Body of pancreas (tissue), 4 donors: ENCODE data around the gene SSNA1. TPM values are rescaled to one million over a fixed set of nuclear protein-coding genes. Genes with fewer than 3 reads are reported as not detected.

Source experiments
- ATAC-seq: fragments of 150-250 bp; one replicate; pipeline ENCODE4 v1.9.1; 2016
- DNase-seq, 4 donors: peaks; one replicate each; pipeline ENCODE4 v3.0.0-alpha.2; 2019
- H3K27ac ChIP-seq, 4 donors: fragments of 200-600 bp; sonication (generic); 1 replicate in 3 of 4; 2 replicates in 1 of 4; pipeline versions ENCODE4 v1.5.1 to v1.6.1; 2016 to 2019; ENCODE audit warnings: mild to moderate bottlenecking in 1 of 4, mixed read lengths in 1 of 4, moderate library complexity in 1 of 4
- H3K27me3 ChIP-seq, 2 donors: fragments of 200-600 bp; sonication (generic); one replicate each; pipeline ENCODE4 v1.6.0; 2016; ENCODE audit warnings: mild to moderate bottlenecking in 1 of 2
- H3K36me3 ChIP-seq, 2 donors: fragments of 200-600 bp; sonication (generic); replicated peaks in 1 of 2; 2 replicates each; pipeline ENCODE4 v1.5.1; 2016; ENCODE audit warnings: low read depth in 2 of 2; ENCODE audit not compliant: insufficient read depth in 1 of 2
- H3K4me1 ChIP-seq: fragments of 200-600 bp; sonication (generic); one replicate; pipeline ENCODE4 v1.6.0; 2016
- H3K4me3 ChIP-seq, 2 donors: fragments of 200-600 bp; sonication (generic); 1 replicate in 1 of 2; 2 replicates in 1 of 2; pipeline ENCODE4 v1.5.1; 2016 to 2019
- H3K9me3 ChIP-seq, 3 donors: fragments of 200-600 bp; sonication (generic); 1 replicate in 2 of 3; 2 replicates in 1 of 3; pipeline ENCODE4 v1.5.1; 2016
- CTCF ChIP-seq, 7 experiments: fragments of 450-650 bp in 4 of 7; fragments of 200-600 bp in 3 of 7; sonication (generic) in 3 of 7; IDR thresholded peaks; one replicate each; pipeline ENCODE4 v1.5.1; 2016 to 2019; ENCODE audit warnings: antibody characterized with exemption in 7 of 7
- POLR2A ChIP-seq, 3 donors: fragments of 450-650 bp; IDR thresholded peaks; one replicate each; pipeline ENCODE4 v1.6.1; 2016; ENCODE audit warnings: antibody characterized with exemption in 3 of 3, mild to moderate bottlenecking in 2 of 3
- WGBS, 2 donors: methylation state at CpG; one replicate each; pipeline ENCODE4 v1.1.5; 2017; 5-methylcytosine and 5-hydroxymethylcytosine counted together
- intact Hi-C: fragments of 100-400 bp; cut with DNase I; formaldehyde crosslinking; loops from one replicate; pipeline ENCODE4 v1.15.1; 2023
- total RNA-seq, 2 donors: library from RNA; depleted of rRNA; stranded (reverse); fragments of >200 nt; gene quantifications; one replicate each; pipeline ENCODE4 v1.1.0, GENCODE V29; 2016

SSNA1 gene
- total RNA-seq, 2 donors from 2014 or later, result 62.3 to 79.1 TPM

GRCh38 chr9:137193771-137194170 is 5.3 kb downstream of the SSNA1 start:
- H3K4me3 ChIP-seq, result no peak overlapping the region
- peaks cover 0 to 2% of the 10 kb centered on the region in 2 donors for H3K36me3 ChIP-seq
- no peaks in the 10 kb centered on the region for H3K27me3 ChIP-seq
- peak overlapping the region; percentile 92 to 99 (median 92) for H3K27ac ChIP-seq
- 52 to 62% methylated on average over 14 of the region's 14 CpGs for WGBS, 2 donors
- TF ChIP-seq CTCF (IDR thresholded peaks at IDR 0.05) (no peak), POLR2A (IDR thresholded peaks at IDR 0.05) (no peak)
- DNase-seq (peak in 1 of 4 donors; percentile 32), ATAC-seq (no peak)
- intact Hi-C loops, result loop anchor here (5.0 kb wide), 1 partner anchor 39 kb away; the partner anchor contains the start of gene SLC34A3
- no peaks in the 10 kb centered on the region for H3K9me3 ChIP-seq
- peaks cover 99% of the 10 kb centered on the region for H3K4me1 ChIP-seq

DNA sequence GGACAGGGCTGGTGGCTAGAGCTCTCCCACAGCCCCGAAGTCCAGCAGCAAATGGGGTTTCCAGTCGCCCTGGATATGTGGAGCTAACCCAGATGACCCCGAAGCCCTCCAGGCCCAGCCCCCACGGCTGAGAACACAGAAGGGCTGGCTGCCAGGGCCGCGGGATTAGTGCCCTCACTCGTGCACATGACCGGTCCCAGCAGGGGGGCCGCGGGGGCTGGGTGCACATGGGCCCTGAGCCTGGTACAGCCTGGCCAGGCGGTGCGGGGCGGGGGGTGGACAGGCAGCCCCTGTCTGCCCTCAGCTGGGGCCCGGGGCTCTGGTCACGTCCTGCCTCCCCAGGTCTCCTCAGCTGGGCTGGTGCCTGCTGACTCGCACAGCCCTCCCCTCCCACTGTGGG is 5.9 kb downstream of the SSNA1 start:
- DNase-seq, result peak; percentile 85 to 94 (median 90)
- TF ChIP-seq CTCF (IDR thresholded peaks at IDR 0.05) (no peak), POLR2A (IDR thresholded peaks at IDR 0.05) (no peak)
- H3K27me3 ChIP-seq, result no peaks in the 10 kb centered on the region
- H3K4me3 ChIP-seq, result no peak overlapping the region
- peaks cover 100% of the 10 kb centered on the region for H3K4me1 ChIP-seq
- intact Hi-C loops, result loop anchor here (5.0 kb wide), 1 partner anchor 38 kb away; the partner anchor contains the start of gene SLC34A3
- H3K27ac ChIP-seq, result peak overlapping the region; percentile 92 to 99 (median 92)
- no peaks in the 10 kb centered on the region for H3K9me3 ChIP-seq
- peaks cover 0 to 2% of the 10 kb centered on the region in 2 donors for H3K36me3 ChIP-seq
- 19 to 52% methylated on average over 3 to 10 of the region's 16 CpGs for WGBS, 2 donors
- ATAC-seq, result peak; percentile 41

DNA sequence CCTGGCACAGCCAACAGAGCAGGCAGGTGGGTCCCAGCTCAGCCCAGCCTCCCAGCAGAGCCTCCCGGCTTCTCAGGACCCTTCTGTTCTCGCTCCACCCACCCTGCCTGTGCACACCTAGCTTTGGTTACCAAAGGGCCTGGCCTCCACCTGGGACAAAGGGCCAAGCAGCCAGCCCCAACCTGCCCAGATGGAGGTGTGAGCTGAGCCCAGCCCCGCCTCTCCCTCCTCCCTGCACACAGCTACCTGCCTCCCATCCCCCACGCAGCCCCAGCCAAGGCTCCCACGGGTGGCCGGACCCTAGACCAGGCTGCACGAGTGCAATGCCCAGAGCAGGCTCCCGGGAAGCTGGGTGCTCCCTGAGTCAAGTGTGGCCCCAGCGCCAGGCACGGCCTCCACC is 6.4 kb downstream of the SSNA1 start:
- intact Hi-C loops, result loop anchor here (5.0 kb wide), 1 partner anchor 37 kb away; the partner anchor contains the start of gene SLC34A3
- Histone ChIP-seq H3K4me3 (no peak overlapping the region), H3K4me1 (peaks cover 98% of the 10 kb centered on the region), H3K9me3 (no peaks in the 10 kb centered on the region), H3K36me3 (peaks cover 0 to 2% of the 10 kb centered on the region in 2 donors), H3K27ac (peak overlapping the region; percentile 92 to 99 (median 92)), H3K27me3 (no peaks in the 10 kb centered on the region)
- TF ChIP-seq POLR2A (IDR thresholded peaks at IDR 0.05) (peak; percentile 28 to 59 (median 51)), CTCF (IDR thresholded peaks at IDR 0.05) (no peak)
- DNase-seq (peak; percentile 74 to 89 (median 84)), ATAC-seq (peak; percentile 25)
- 26 to 31% methylated on average over 10 of the region's 10 CpGs for WGBS, 2 donors

DNA sequence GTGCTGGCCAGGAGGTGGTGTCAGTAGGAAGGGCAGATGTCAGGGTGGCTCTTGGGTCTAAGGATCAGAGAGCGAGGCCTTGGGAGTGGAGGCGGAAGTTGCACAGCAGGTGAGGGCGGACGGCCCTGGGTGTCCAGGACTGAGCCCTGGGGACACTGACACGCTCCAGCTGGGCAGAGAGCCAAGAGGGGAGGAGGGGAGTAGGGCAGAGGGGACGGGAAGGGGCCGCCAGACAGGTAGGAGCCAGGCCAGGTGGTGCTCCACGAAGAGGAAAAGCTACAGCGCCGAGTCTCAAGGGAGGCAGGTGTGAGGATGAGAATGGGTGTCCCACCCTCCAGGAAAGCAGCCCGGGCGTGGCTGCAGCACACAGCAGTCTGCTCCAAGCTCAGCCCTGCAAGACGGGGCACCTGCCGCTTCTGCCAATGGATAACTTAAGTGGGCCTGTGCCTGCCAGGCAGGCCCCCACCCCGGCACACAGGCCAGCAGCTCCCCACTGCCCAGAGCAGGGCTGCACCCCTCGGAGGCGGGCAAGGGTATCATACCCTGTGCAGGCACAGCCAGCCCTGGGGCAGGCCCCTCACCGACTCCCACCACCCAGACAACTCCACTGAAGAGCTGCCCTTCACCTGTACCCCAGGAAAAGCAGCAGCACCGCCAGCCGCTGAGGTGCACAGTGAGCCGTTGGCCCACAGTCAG is 7.2 kb downstream of the SSNA1 start:
- H3K4me1 ChIP-seq, result peaks cover 90% of the 10 kb centered on the region
- H3K27me3 ChIP-seq, result no peaks in the 10 kb centered on the region
- no peaks in the 10 kb centered on the region for H3K9me3 ChIP-seq
- peak overlapping the region; percentile 92 to 99 (median 92) for H3K27ac ChIP-seq
- DNase-seq (peak; percentile 78 to 88 (median 85)), ATAC-seq (peak; percentile 9)
- H3K36me3 ChIP-seq, result peaks cover 0 to 2% of the 10 kb centered on the region in 2 donors
- TF ChIP-seq POLR2A (IDR thresholded peaks at IDR 0.05) (peak in 1 of 3 donors; percentile 39), CTCF (IDR thresholded peaks at IDR 0.05) (no peak)
- intact Hi-C loops, result no loop called here
- WGBS, 2 donors, result 18 to 21% methylated on average over 16 to 21 of the region's 21 CpGs
- no peak overlapping the region for H3K4me3 ChIP-seq
